CD4-positive, CD25-positive, alpha-beta regulatory T cell (primary cell): ENCODE measurements around the gene JAG2. TPM values are rescaled to one million over a fixed set of nuclear protein-coding genes. Genes with fewer than 3 reads are reported as not detected.

ENCODE experiments used
- ATAC-seq, 2 donors: fragments of 150-1000 bp; cut with Tn5 transposase; one replicate each; pipeline ENCODE4 v1.10.0; 2021; ENCODE audit warnings: low read depth in 2 of 2, moderate number of reproducible peaks in 2 of 2, moderate library complexity in 1 of 2
- DNase-seq, 3 donors: peaks; one replicate each; pipeline versions ENCODE4 v3.0.0 to v3.0.0-alpha.2; 2012 to 2022; ENCODE audit warnings: mixed read lengths in 1 of 3
- H3K27ac ChIP-seq: one replicate; pipeline ENCODE4 v1.7.0; 2013; ENCODE audit warnings: mild to moderate bottlenecking, low read length; ENCODE audit not compliant: insufficient read depth, poor library complexity, severe bottlenecking
- H3K27me3 ChIP-seq: one replicate; pipeline ENCODE4 v1.7.0; 2013; ENCODE audit warnings: low read length; ENCODE audit not compliant: control insufficient read depth, insufficient read depth
- H3K36me3 ChIP-seq: one replicate; pipeline ENCODE4 v1.7.0; 2013; ENCODE audit warnings: mild to moderate bottlenecking, low read length, moderate library complexity; ENCODE audit not compliant: control insufficient read depth, insufficient read depth
- H3K4me1 ChIP-seq: 2 replicates; pipeline ENCODE4 v1.7.0; 2013; ENCODE audit warnings: mild to moderate bottlenecking, low read length; ENCODE audit not compliant: insufficient read depth, control insufficient read depth, poor library complexity, severe bottlenecking
- H3K4me3 ChIP-seq: one replicate; pipeline ENCODE4 v1.7.0; 2013; ENCODE audit warnings: low read depth, mild to moderate bottlenecking, low read length, moderate library complexity
- H3K9me3 ChIP-seq, 2 experiments: 1 replicate in 1 of 2; 2 replicates in 1 of 2; pipeline ENCODE4 v1.7.0; 2013; ENCODE audit warnings: low read length in 2 of 2, mild to moderate bottlenecking in 1 of 2, moderate library complexity in 1 of 2; ENCODE audit not compliant: control insufficient read depth in 2 of 2
- H3K27ac Mint-ChIP-seq, 3 donors: one replicate each; pipeline ENCODE4 v1.8.0; 2020 to 2022; ENCODE audit warnings: mild to moderate bottlenecking in 3 of 3, mixed read lengths in 3 of 3, moderate library complexity in 2 of 3
- H3K27me3 Mint-ChIP-seq: one replicate; pipeline ENCODE4 v1.8.0; 2022; ENCODE audit warnings: mild to moderate bottlenecking, mixed read lengths
- H3K36me3 Mint-ChIP-seq: one replicate; pipeline ENCODE4 v1.8.0; 2020; ENCODE audit warnings: mixed read lengths
- H3K4me1 Mint-ChIP-seq, 4 donors: one replicate each; pipeline ENCODE4 v1.8.0; 2020 to 2022; ENCODE audit warnings: mixed read lengths in 4 of 4, mild to moderate bottlenecking in 1 of 4
- H3K4me3 Mint-ChIP-seq, 4 donors: one replicate each; pipeline ENCODE4 v1.8.0; 2020 to 2022; ENCODE audit warnings: mild to moderate bottlenecking in 4 of 4, mixed read lengths in 4 of 4, moderate library complexity in 3 of 4
- H3K9me3 Mint-ChIP-seq, 7 donors: one replicate each; pipeline ENCODE4 v1.8.0; 2020 to 2022; ENCODE audit warnings: mixed read lengths in 7 of 7, mild to moderate bottlenecking in 3 of 7, moderate library complexity in 2 of 7
- polyA plus RNA-seq, 4 donors: library from polyadenylated mRNA; unstranded; fragments of 300-500 nt; fragmentation: Illumina TruSeq; gene quantifications; one replicate each; pipeline ENCODE4 v1.2.3, GENCODE V29; 2021
- total RNA-seq: library from RNA; stranded (reverse); gene quantifications from one replicate; pipeline ENCODE4 v1.2.3, GENCODE V29; 2022

JAG2 gene
- total and polyA plus RNA-seq, 5 donors from 2014 or later: 0.05 to 1.4 (median 0.23) TPM; not detected in 2

DNA sequence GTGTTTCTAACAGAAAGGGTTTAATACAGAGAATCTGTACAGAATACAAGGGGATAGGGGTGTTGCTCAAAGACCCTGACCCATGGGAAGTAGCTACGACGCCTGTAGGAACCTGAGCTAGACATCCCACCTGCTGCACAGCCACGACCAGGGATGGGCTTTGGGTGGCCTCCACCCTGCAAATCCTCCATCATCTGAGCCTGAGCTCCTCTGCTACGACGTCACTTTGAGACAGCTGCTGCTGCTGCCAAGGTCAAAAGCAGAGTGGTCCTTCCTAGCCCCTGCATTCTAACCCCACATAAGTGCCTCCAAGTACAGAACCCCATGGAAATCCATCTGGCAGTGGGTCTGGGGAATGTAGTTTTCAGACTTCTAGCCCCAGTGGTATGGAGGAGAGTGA is 43.8 kb downstream of the JAG2 start:
- H3K27me3 Mint-ChIP-seq: peaks cover 31% of the 10 kb centered on the region
- no peaks in the 10 kb centered on the region for H3K27me3 ChIP-seq
- no peak for DNase-seq

DNA sequence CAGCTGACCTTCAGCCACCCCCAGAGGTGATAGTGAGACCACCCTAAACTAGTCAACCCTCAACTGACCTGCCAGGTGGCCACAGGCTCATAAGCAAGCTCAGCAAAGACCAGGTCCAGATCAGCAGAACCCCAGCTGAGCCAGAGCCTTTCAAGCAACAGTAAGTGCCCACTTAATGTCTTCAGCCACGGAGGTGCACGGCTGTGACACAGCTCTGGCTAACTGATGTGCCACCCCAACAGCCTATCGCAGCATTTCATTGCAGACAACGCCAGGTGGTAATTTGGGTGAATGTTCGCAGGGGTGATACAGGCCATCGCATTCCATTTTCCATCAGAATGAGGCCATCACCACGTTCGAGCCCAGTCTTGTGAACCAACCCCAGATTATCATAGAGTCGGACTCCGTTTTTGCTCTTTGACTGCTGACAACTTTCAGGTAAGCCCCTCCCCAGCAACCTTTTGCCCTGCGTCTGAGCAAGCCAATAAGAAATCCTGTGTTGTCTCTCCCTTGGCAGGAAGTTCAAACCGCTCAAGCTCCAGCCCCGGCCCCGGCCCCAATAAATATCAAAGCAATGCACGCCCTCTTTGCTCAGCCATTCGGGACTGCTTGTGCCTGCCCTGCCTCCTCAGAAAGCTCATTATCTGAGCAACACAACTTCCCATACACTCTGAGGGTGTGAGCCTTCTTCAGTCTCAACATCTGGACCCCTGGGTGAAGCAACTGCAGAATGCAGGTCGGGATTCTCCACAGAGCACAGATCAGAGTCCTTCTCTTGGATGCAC is 44.4 kb downstream of the JAG2 start:
- peaks cover 10 to 15% of the 10 kb centered on the region in 2 experiments for H3K9me3 ChIP-seq
- H3K4me3 ChIP-seq: no peak overlapping the region
- H3K4me1 ChIP-seq: no peaks in the 10 kb centered on the region
- Mint-ChIP-seq H3K27me3 (peaks cover 30% of the 10 kb centered on the region), H3K4me1 (peaks cover 0 to 17% (median 2%) of the 10 kb centered on the region in 4 donors), H3K36me3 (no peaks in the 10 kb centered on the region), H3K27ac (peak overlapping the region in 1 of 3 donors; percentile 55), H3K9me3 (peaks cover 2 to 20% (median 4%) of the 10 kb centered on the region in 7 donors), H3K4me3 (peak overlapping the region in 2 of 4 donors; percentile 44 to 78)
- no peak for DNase-seq
- peak in 1 of 2 donors; percentile 34 for ATAC-seq
- H3K27me3 ChIP-seq: no peaks in the 10 kb centered on the region
- H3K36me3 ChIP-seq: no peaks in the 10 kb centered on the region
- H3K27ac ChIP-seq: no peak overlapping the region

More for the DNA sequence above, 43.8 kb downstream of the JAG2 start:
- Mint-ChIP-seq H3K4me3 (peak overlapping the region in 1 of 4 donors; percentile 78), H3K4me1 (peaks cover 0 to 17% (median 2%) of the 10 kb centered on the region in 4 donors), H3K36me3 (no peaks in the 10 kb centered on the region), H3K27ac (no peak overlapping the region), H3K9me3 (peaks cover 2 to 20% (median 4%) of the 10 kb centered on the region in 7 donors)
- Histone ChIP-seq H3K4me1 (no peaks in the 10 kb centered on the region), H3K4me3 (no peak overlapping the region), H3K9me3 (peaks cover 10 to 15% of the 10 kb centered on the region in 2 experiments), H3K36me3 (no peaks in the 10 kb centered on the region), H3K27ac (no peak overlapping the region)
- ATAC-seq: no peak

DNA sequence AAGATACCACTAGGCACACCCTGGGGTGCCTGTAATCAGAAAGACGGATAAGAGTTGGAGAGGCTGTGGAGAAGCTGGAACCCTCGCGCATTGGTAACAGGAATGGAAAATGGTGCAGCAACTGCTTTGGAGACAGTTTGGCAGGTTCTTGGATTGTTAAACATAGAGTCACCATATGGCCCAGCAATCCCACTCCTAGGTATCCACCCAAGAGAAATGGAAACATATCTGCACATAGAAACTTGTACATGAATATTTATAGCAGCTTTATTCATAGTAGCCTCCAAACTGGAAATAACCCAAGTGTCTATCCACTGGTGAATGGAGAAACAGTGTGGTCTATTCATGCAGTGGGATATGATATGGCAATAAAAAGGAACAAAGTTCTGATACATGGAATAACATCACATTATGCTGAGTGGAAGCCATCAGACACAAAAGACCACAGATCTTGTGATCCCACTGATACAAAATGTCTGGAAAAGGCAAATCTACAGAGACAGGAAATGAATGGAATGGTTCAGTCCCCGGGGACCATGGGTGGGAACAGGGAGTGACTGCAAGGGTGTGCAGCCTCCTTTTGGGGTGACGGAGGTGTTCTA is 45.4 kb downstream of the JAG2 start:
- no peaks in the 10 kb centered on the region for H3K36me3 Mint-ChIP-seq
- Histone ChIP-seq H3K4me1 (no peaks in the 10 kb centered on the region), H3K4me3 (no peak overlapping the region), H3K27ac (no peak overlapping the region), H3K27me3 (no peaks in the 10 kb centered on the region), H3K9me3 (peaks cover 10 to 15% of the 10 kb centered on the region in 2 experiments), H3K36me3 (no peaks in the 10 kb centered on the region)
- DNase-seq (no peak), ATAC-seq (no peak)
- peaks cover 2 to 18% (median 4%) of the 10 kb centered on the region in 7 donors for H3K9me3 Mint-ChIP-seq
- peaks cover 40% of the 10 kb centered on the region for H3K27me3 Mint-ChIP-seq
- peaks cover 0 to 20% (median 2%) of the 10 kb centered on the region in 4 donors for H3K4me1 Mint-ChIP-seq
- H3K27ac Mint-ChIP-seq: no peak overlapping the region
- H3K4me3 Mint-ChIP-seq: no peak overlapping the region

DNA sequence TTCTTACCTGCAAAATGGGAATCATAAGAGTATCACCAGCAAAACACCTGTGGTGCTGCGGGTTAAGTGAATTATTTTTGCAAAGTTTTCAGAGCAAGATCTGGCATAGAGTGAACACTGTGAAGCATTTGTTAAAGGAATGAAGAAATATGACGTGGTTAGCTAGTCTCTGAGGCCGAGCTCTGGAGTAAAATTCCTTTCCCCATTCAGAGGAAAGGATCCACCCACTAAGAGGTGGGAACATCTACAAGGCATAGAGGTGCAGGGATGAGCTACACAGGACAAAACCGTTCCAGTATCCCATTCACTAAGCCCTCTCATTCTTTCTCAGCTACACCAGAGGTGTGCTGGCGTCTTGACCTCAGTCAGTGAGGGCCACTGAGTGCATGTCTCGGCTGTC is 48.5 kb downstream of the JAG2 start:
- peaks cover 38% of the 10 kb centered on the region for H3K27me3 Mint-ChIP-seq
- no peak overlapping the region for H3K4me3 Mint-ChIP-seq
- H3K4me1 ChIP-seq: no peaks in the 10 kb centered on the region

GRCh38 chr14:105119408-105120025 is 49.1 kb downstream of the JAG2 start:
- no peak for ATAC-seq

More for the DNA sequence above, 48.5 kb downstream of the JAG2 start:
- Mint-ChIP-seq H3K36me3 (no peaks in the 10 kb centered on the region), H3K9me3 (peaks cover 2 to 18% (median 4%) of the 10 kb centered on the region in 7 donors), H3K4me1 (peaks cover 0 to 15% (median 2%) of the 10 kb centered on the region in 4 donors), H3K27ac (no peak overlapping the region)
- H3K4me3 ChIP-seq: no peak overlapping the region
- DNase-seq (no peak), ATAC-seq (no peak)
- H3K9me3 ChIP-seq: peaks cover 10 to 15% of the 10 kb centered on the region in 2 experiments
- no peak overlapping the region for H3K27ac ChIP-seq
- no peaks in the 10 kb centered on the region for H3K36me3 ChIP-seq
- H3K27me3 ChIP-seq: no peaks in the 10 kb centered on the region

DNA sequence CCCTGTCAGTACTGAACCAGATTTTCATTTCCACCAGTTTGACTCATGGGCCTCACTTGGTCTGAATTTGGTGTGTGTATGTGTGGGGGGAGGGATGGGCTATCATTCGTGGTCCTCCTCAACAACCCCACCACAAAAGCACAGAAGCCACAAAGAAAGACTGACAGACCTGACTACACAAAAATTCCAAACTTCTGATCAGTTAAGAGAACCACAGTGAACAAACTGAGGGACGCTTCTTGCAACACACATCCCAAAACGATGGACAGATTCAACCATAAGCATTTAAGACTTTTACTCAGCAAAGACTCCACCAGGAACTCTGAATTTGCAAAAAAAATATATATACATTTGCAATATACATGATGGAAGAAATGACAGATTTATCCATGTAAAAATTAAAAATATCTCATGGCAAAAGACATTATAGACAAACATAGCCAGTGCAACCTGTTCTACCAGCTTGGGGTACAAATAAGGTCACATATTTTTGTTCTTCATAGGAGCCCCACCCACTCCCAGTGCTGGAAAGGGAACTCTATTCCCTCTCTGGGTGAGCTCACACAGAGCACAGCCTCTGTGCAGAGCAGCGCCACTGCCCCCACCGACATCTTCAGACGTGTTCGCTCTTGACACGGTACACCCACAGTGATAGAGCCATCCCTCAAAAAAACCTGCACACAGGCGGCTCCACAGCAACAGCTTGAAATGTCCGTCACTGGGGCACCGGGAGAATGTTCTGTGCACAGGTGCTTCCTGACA is 49.7 kb downstream of the JAG2 start:
- Histone ChIP-seq H3K4me1 (no peaks in the 10 kb centered on the region), H3K27ac (no peak overlapping the region), H3K4me3 (no peak overlapping the region), H3K9me3 (peaks cover 10 to 15% of the 10 kb centered on the region in 2 experiments), H3K27me3 (no peaks in the 10 kb centered on the region), H3K36me3 (no peaks in the 10 kb centered on the region)
- Mint-ChIP-seq H3K9me3 (peaks cover 2 to 18% (median 4%) of the 10 kb centered on the region in 7 donors), H3K36me3 (no peaks in the 10 kb centered on the region), H3K27ac (no peak overlapping the region), H3K27me3 (peaks cover 37% of the 10 kb centered on the region), H3K4me3 (no peak overlapping the region), H3K4me1 (peaks cover 0 to 4% (median 0%) of the 10 kb centered on the region in 4 donors)
- DNase-seq (no peak), ATAC-seq (no peak)

More at GRCh38 chr14:105119408-105120025, 49.1 kb downstream of the JAG2 start:
- no peaks in the 10 kb centered on the region for H3K27me3 ChIP-seq
- peaks cover 2 to 18% (median 4%) of the 10 kb centered on the region in 7 donors for H3K9me3 Mint-ChIP-seq
- no peak overlapping the region for H3K27ac ChIP-seq
- no peak overlapping the region for H3K4me3 Mint-ChIP-seq
- H3K4me3 ChIP-seq: no peak overlapping the region
- H3K36me3 ChIP-seq: no peaks in the 10 kb centered on the region
- no peak for DNase-seq
- H3K27me3 Mint-ChIP-seq: peaks cover 38% of the 10 kb centered on the region
- H3K4me1 Mint-ChIP-seq: peaks cover 0 to 11% (median 1%) of the 10 kb centered on the region in 4 donors
- no peak overlapping the region for H3K27ac Mint-ChIP-seq
- peaks cover 10 to 15% of the 10 kb centered on the region in 2 experiments for H3K9me3 ChIP-seq
- no peaks in the 10 kb centered on the region for H3K36me3 Mint-ChIP-seq
- H3K4me1 ChIP-seq: no peaks in the 10 kb centered on the region

- Mint-ChIP-seq H3K27me3 (peaks cover 28% of the 10 kb centered on the region), H3K27ac (no peak overlapping the region), H3K4me3 (no peak overlapping the region), H3K36me3 (no peaks in the 10 kb centered on the region), H3K4me1 (peaks cover 0 to 2% (median 0%) of the 10 kb centered on the region in 4 donors), H3K9me3 (peaks cover 2 to 18% (median 4%) of the 10 kb centered on the region in 7 donors)
- ATAC-seq (no peak), DNase-seq (no peak)
- no peak overlapping the region for H3K4me3 ChIP-seq
- H3K4me1 ChIP-seq: no peaks in the 10 kb centered on the region
- no peaks in the 10 kb centered on the region for H3K27me3 ChIP-seq
- no peaks in the 10 kb centered on the region for H3K36me3 ChIP-seq
- no peak overlapping the region for H3K27ac ChIP-seq
- H3K9me3 ChIP-seq: peaks cover 10 to 15% of the 10 kb centered on the region in 2 experiments
Measured at GRCh38 chr14:105117710-105118385, 50.7 kb downstream of the JAG2 start.
